Stimulated activated CD8-positive, alpha-beta memory T cell treated with anti-CD3 and anti-CD28 coated beads, Interleukin-2, amount 100 ng/mL, for 1 hour (primary cell): ENCODE results near the gene KIAA1217.

Experiments used
- DNase-seq, 2 donors: peaks; one replicate each; pipeline ENCODE4 v3.0.0-alpha.2; 2020; ENCODE audit warnings: low read depth in 2 of 2

Gene KIAA1217

GRCh38 chr10:24209946-24210491, 1.1 kb downstream of the KIAA1217 start:
- no peak for DNase-seq

- DNase-seq: no peak
Measured at GRCh38 chr10:24210501-24210900, 1.6 kb downstream of the KIAA1217 start.

- DNase-seq: no peak
Measured at GRCh38 chr10:24213266-24213665, 4.3 kb downstream of the KIAA1217 start.

GRCh38 chr10:24213881-24214280, 4.9 kb downstream of the KIAA1217 start:
- no peak for DNase-seq

- DNase-seq: no peak
Measured at GRCh38 chr10:24214762-24215161, 5.8 kb downstream of the KIAA1217 start.

GRCh38 chr10:24215196-24215595, 6.3 kb downstream of the KIAA1217 start:
- DNase-seq: no peak

GRCh38 chr10:24215603-24216002, 6.7 kb downstream of the KIAA1217 start:
- no peak for DNase-seq

- no peak for DNase-seq
Measured at GRCh38 chr10:24219963-24220362, 11.0 kb downstream of the KIAA1217 start.

GRCh38 chr10:24223341-24223740, 14.4 kb downstream of the KIAA1217 start:
- DNase-seq: no peak

- no peak for DNase-seq
Measured at GRCh38 chr10:24223953-24224352, 15.0 kb downstream of the KIAA1217 start.

GRCh38 chr10:24228642-24229041, 19.7 kb downstream of the KIAA1217 start:
- no peak for DNase-seq

- DNase-seq: no peak
Measured at GRCh38 chr10:24229909-24230308, 21.0 kb downstream of the KIAA1217 start.

- DNase-seq: no peak
Measured at GRCh38 chr10:24231200-24231599, 22.3 kb downstream of the KIAA1217 start.

- no peak for DNase-seq
Measured at GRCh38 chr10:24234784-24235183, 25.8 kb downstream of the KIAA1217 start.

- DNase-seq: no peak
Measured at GRCh38 chr10:24235471-24235870, 26.5 kb downstream of the KIAA1217 start.

- DNase-seq: no peak
Measured at GRCh38 chr10:24237801-24238395, 29.0 kb downstream of the KIAA1217 start.

GRCh38 chr10:24238519-24239247, 29.7 kb downstream of the KIAA1217 start:
- no peak for DNase-seq

GRCh38 chr10:24239289-24240040, 30.5 kb downstream of the KIAA1217 start:
- DNase-seq: no peak

GRCh38 chr10:24240041-24240751, 31.3 kb downstream of the KIAA1217 start:
- DNase-seq: no peak

GRCh38 chr10:24241536-24242040, 32.6 kb downstream of the KIAA1217 start:
- DNase-seq: no peak

GRCh38 chr10:24242562-24242961, 33.6 kb downstream of the KIAA1217 start:
- no peak for DNase-seq

GRCh38 chr10:24246365-24246764, 37.4 kb downstream of the KIAA1217 start:
- DNase-seq: no peak
